NT2/D1 (cell line): ENCODE data around the gene GNAQ.

ENCODE experiments used
- YY1 ChIP-seq: IDR thresholded peaks from 2 replicates; pipeline ENCODE4 v1.6.1; 2011; ENCODE audit not compliant: insufficient read length, insufficient read depth
- ZNF274 ChIP-seq: IDR thresholded peaks from 2 replicates; pipeline ENCODE4 v1.6.1; 2011; ENCODE audit warnings: mild to moderate bottlenecking, low read depth, low read length

DNA sequence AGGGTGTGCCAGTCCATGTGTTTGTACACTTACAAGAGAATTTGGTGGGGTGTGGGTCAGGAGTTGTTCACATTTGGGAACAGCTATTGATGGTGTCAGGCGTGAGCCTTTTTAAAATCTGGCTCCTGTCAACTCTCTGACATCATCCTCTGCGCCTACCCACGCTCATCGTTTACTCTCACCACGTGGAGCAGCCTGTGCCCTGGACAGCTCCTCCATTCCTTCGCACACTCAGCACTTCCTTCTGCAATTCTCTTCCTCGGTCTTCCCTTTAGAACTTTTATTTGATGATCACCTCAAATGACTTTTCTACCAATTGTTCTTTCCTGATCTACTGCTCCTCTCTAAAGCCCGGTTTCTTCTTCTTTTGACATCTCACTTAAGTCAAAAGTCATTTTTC lies 42.1 kb upstream of the GNAQ start:
- TF ChIP-seq YY1: no peak
- TF ChIP-seq ZNF274: no peak
